H1 (cell line): ENCODE data around the gene SCP2. TPM values are rescaled to one million over a fixed set of nuclear protein-coding genes. Genes with fewer than 3 reads are reported as not detected.
A peak's percentile ranks its signal among the peaks of the same experiment; 100 is the strongest.

Experiments
- EZH2 ChIP-seq: fragments of 200-600 bp; sonication (generic); IDR thresholded peaks from 2 replicates; pipeline ENCODE4 v1.7.1; 2012; ENCODE audit warnings: low read depth, mild to moderate bottlenecking, moderate library complexity, low read length, inconsistent platforms; ENCODE audit not compliant: severe bottlenecking
- KDM4A ChIP-seq: IDR thresholded peaks from one replicate; pipeline ENCODE4 v1.7.1; 2012; ENCODE audit warnings: low read depth, mild to moderate bottlenecking, moderate library complexity, low read length, inconsistent platforms; ENCODE audit not compliant: severe bottlenecking
- NRF1 ChIP-seq: IDR thresholded peaks from 2 replicates; pipeline ENCODE4 v1.6.1; 2011; ENCODE audit warnings: mild to moderate bottlenecking, low read depth, low read length, improper control_type of control experiment
- SP4 ChIP-seq: IDR thresholded peaks from 2 replicates; pipeline ENCODE4 v1.6.1; 2012; ENCODE audit warnings: low read length, inconsistent platforms
- polyA plus RNA-seq, 7 experiments: library from polyadenylated mRNA; depleted of rRNA in 3 of 7; stranded (reverse) in 5 of 7; unstranded in 2 of 7; fragments of >200 nt in 5 of 7; fragments of 200-250 nt in 2 of 7; gene quantifications; 1 replicate in 5 of 7; 2 replicates in 1 of 7; 4 replicates in 1 of 7; pipeline versions ENCODE4 v1.2.1 to v1.2.3, GENCODE V29; 2011 to 2013; ENCODE audit warnings: missing spikeins in 2 of 7, mixed read lengths in 2 of 7
- total RNA-seq: library from RNA; stranded (reverse); fragmentation: NEBNext Ultra II Directional; extraction: Animal tissue kit (Norgen Biotek cat#: 25700); gene quantifications from 2 replicates; pipeline ENCODE4 v1.2.1, GENCODE V29; 2021
- TF ChIP-seq, protein P1 (sequence below): fragments of 300-600 bp; sonication (generic); IDR thresholded peaks from 2 replicates; pipeline ENCODE4 v1.7.1; 2012; ENCODE audit warnings: low read length, moderate library complexity, mild to moderate bottlenecking, inconsistent platforms; ENCODE audit not compliant: insufficient replicate concordance

The SCP2 gene
- total and polyA plus RNA-seq, 2 of the 8 experiments (the other 6 are each of a cell fraction or from before 2014, with no cell fraction given): 20.9 to 54.3 TPM

DNA sequence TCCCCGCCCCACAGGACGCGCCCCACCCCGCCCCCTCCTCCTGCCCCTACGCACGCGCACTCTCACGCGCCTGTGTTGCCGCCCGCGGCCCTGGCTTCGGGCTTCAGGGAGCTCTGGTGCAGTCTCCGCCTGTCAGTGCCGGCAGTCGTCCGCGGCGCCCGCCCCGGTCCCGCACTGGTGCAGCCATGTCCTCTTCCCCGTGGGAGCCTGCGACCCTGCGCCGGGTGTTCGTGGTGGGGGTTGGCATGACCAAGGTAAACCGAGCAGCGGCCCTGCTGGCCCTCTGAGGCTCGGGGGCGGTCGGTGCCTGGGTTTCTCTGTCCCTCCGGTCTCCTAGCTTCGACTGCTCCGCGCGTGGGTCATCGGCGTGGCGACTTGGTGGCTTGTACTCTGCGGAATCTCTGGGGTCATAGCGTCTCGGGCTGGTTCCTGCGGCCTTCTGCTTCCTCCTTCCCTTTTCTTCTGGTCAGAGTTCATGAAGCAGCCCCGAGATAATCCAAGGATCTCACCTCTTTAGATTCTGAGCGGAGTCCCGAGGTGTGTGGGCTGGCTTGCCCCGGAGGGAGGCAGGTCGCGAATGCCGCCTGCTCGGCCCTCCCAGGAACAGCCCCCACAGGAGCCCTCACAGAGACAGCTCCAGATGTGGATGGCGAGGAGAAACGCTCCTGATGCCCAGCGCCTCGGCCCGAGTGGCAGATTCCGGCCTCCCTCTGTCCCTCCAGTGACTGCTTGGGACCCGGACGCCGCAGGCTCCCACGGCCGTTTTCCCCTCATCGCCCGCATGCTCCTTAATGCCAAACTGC is at the start of gene SCP2 (continued):
- TF ChIP-seq, protein P1, sequence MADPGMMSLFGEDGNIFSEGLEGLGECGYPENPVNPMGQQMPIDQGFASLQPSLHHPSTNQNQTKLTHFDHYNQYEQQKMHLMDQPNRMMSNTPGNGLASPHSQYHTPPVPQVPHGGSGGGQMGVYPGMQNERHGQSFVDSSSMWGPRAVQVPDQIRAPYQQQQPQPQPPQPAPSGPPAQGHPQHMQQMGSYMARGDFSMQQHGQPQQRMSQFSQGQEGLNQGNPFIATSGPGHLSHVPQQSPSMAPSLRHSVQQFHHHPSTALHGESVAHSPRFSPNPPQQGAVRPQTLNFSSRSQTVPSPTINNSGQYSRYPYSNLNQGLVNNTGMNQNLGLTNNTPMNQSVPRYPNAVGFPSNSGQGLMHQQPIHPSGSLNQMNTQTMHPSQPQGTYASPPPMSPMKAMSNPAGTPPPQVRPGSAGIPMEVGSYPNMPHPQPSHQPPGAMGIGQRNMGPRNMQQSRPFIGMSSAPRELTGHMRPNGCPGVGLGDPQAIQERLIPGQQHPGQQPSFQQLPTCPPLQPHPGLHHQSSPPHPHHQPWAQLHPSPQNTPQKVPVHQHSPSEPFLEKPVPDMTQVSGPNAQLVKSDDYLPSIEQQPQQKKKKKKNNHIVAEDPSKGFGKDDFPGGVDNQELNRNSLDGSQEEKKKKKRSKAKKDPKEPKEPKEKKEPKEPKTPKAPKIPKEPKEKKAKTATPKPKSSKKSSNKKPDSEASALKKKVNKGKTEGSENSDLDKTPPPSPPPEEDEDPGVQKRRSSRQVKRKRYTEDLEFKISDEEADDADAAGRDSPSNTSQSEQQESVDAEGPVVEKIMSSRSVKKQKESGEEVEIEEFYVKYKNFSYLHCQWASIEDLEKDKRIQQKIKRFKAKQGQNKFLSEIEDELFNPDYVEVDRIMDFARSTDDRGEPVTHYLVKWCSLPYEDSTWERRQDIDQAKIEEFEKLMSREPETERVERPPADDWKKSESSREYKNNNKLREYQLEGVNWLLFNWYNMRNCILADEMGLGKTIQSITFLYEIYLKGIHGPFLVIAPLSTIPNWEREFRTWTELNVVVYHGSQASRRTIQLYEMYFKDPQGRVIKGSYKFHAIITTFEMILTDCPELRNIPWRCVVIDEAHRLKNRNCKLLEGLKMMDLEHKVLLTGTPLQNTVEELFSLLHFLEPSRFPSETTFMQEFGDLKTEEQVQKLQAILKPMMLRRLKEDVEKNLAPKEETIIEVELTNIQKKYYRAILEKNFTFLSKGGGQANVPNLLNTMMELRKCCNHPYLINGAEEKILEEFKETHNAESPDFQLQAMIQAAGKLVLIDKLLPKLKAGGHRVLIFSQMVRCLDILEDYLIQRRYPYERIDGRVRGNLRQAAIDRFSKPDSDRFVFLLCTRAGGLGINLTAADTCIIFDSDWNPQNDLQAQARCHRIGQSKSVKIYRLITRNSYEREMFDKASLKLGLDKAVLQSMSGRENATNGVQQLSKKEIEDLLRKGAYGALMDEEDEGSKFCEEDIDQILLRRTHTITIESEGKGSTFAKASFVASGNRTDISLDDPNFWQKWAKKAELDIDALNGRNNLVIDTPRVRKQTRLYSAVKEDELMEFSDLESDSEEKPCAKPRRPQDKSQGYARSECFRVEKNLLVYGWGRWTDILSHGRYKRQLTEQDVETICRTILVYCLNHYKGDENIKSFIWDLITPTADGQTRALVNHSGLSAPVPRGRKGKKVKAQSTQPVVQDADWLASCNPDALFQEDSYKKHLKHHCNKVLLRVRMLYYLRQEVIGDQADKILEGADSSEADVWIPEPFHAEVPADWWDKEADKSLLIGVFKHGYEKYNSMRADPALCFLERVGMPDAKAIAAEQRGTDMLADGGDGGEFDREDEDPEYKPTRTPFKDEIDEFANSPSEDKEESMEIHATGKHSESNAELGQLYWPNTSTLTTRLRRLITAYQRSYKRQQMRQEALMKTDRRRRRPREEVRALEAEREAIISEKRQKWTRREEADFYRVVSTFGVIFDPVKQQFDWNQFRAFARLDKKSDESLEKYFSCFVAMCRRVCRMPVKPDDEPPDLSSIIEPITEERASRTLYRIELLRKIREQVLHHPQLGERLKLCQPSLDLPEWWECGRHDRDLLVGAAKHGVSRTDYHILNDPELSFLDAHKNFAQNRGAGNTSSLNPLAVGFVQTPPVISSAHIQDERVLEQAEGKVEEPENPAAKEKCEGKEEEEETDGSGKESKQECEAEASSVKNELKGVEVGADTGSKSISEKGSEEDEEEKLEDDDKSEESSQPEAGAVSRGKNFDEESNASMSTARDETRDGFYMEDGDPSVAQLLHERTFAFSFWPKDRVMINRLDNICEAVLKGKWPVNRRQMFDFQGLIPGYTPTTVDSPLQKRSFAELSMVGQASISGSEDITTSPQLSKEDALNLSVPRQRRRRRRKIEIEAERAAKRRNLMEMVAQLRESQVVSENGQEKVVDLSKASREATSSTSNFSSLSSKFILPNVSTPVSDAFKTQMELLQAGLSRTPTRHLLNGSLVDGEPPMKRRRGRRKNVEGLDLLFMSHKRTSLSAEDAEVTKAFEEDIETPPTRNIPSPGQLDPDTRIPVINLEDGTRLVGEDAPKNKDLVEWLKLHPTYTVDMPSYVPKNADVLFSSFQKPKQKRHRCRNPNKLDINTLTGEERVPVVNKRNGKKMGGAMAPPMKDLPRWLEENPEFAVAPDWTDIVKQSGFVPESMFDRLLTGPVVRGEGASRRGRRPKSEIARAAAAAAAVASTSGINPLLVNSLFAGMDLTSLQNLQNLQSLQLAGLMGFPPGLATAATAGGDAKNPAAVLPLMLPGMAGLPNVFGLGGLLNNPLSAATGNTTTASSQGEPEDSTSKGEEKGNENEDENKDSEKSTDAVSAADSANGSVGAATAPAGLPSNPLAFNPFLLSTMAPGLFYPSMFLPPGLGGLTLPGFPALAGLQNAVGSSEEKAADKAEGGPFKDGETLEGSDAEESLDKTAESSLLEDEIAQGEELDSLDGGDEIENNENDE: no peak
- peak; percentile 77 for TF ChIP-seq KDM4A
- no peak for TF ChIP-seq SP4
- TF ChIP-seq NRF1: peak; percentile 28; the same call in 1 of the 2 replicates
- TF ChIP-seq EZH2: peak; percentile 77
